Stomach smooth muscle (tissue), 2 donors: ENCODE results near the gene RPS6KA6.

Experiments
- H3K27ac ChIP-seq: one replicate; pipeline ENCODE4 v1.7.0; 2013; ENCODE audit warnings: mild to moderate bottlenecking, low read length, inconsistent platforms
- H3K27me3 ChIP-seq, 2 donors: one replicate each; pipeline ENCODE4 v1.7.0; 2013; ENCODE audit warnings: low read length in 2 of 2; ENCODE audit not compliant: insufficient read depth in 2 of 2, control insufficient read depth in 1 of 2
- H3K36me3 ChIP-seq, 2 donors: one replicate each; pipeline ENCODE4 v1.7.0; 2013; ENCODE audit warnings: low read length in 2 of 2; ENCODE audit not compliant: control insufficient read depth in 2 of 2, insufficient read depth in 2 of 2
- H3K4me1 ChIP-seq: one replicate; pipeline ENCODE4 v1.7.0; 2013; ENCODE audit warnings: low read length; ENCODE audit not compliant: control insufficient read depth, insufficient read depth
- H3K4me3 ChIP-seq, 2 donors: one replicate each; pipeline ENCODE4 v1.7.0; 2013; ENCODE audit warnings: low read length in 2 of 2
- H3K9ac ChIP-seq, 2 donors: one replicate each; pipeline ENCODE4 v1.7.0; 2013; ENCODE audit warnings: low read length in 2 of 2, mild to moderate bottlenecking in 1 of 2
- H3K9me3 ChIP-seq, 2 donors: one replicate each; pipeline ENCODE4 v1.7.0; 2013; ENCODE audit warnings: low read length in 2 of 2; ENCODE audit not compliant: control insufficient read depth in 2 of 2
- donor health status: healthy.
- donor health status: Pancreatic carcinoma.

Gene RPS6KA6

GRCh38 chrX:84187533-84188319, at the start of gene RPS6KA6:
TSS of gene RPS6KA6 (minus strand) at chrX:84188199. CDS start at chrX:84187899, 300 bp downstream.
- no peak within 1 kb of the TSS for H3K27ac ChIP-seq
- H3K36me3 ChIP-seq, result no peaks in the 10 kb centered on the region
- H3K27me3 ChIP-seq, result no peaks in the 10 kb centered on the region
- no peaks in the 10 kb centered on the region for H3K9me3 ChIP-seq
- H3K4me3 ChIP-seq, result peak within 1 kb of the TSS; percentile 70 to 76
- H3K4me1 ChIP-seq, result peaks cover 4% of the 10 kb centered on the region
- peak within 1 kb of the TSS; percentile 47 to 55 for H3K9ac ChIP-seq

GRCh38 chrX:84224741-84225140, 36.7 kb upstream of the RPS6KA6 start:
- Histone ChIP-seq H3K4me3 (no peak overlapping the region), H3K36me3 (no peaks in the 10 kb centered on the region), H3K27me3 (no peaks in the 10 kb centered on the region), H3K4me1 (no peaks in the 10 kb centered on the region), H3K27ac (no peak overlapping the region), H3K9ac (no peak overlapping the region), H3K9me3 (no peaks in the 10 kb centered on the region)

- H3K36me3 ChIP-seq, result no peaks in the 10 kb centered on the region
- H3K9me3 ChIP-seq, result no peaks in the 10 kb centered on the region
- H3K27me3 ChIP-seq, result no peaks in the 10 kb centered on the region
Measured at GRCh38 chrX:84223261-84223660, 35.3 kb upstream of the RPS6KA6 start.

GRCh38 chrX:84221181-84221580, 33.2 kb upstream of the RPS6KA6 start:
- Histone ChIP-seq H3K27ac (no peak overlapping the region), H3K36me3 (no peaks in the 10 kb centered on the region), H3K4me1 (no peaks in the 10 kb centered on the region), H3K4me3 (no peak overlapping the region), H3K27me3 (no peaks in the 10 kb centered on the region), H3K9me3 (no peaks in the 10 kb centered on the region), H3K9ac (no peak overlapping the region)

More at GRCh38 chrX:84223261-84223660, 35.3 kb upstream of the RPS6KA6 start:
- Histone ChIP-seq H3K27ac (no peak overlapping the region), H3K4me3 (no peak overlapping the region), H3K4me1 (no peaks in the 10 kb centered on the region), H3K9ac (no peak overlapping the region)

- Histone ChIP-seq H3K4me3 (no peak overlapping the region), H3K27ac (no peak overlapping the region), H3K9me3 (no peaks in the 10 kb centered on the region), H3K36me3 (no peaks in the 10 kb centered on the region), H3K9ac (no peak overlapping the region), H3K4me1 (no peaks in the 10 kb centered on the region), H3K27me3 (no peaks in the 10 kb centered on the region)
Measured at GRCh38 chrX:84219551-84219950, 31.6 kb upstream of the RPS6KA6 start.

GRCh38 chrX:84218726-84219125, 30.7 kb upstream of the RPS6KA6 start:
- Histone ChIP-seq H3K4me3 (no peak overlapping the region), H3K4me1 (no peaks in the 10 kb centered on the region), H3K9ac (no peak overlapping the region), H3K27ac (no peak overlapping the region), H3K9me3 (no peaks in the 10 kb centered on the region), H3K27me3 (no peaks in the 10 kb centered on the region), H3K36me3 (no peaks in the 10 kb centered on the region)

- H3K9me3 ChIP-seq, result no peaks in the 10 kb centered on the region
- H3K4me3 ChIP-seq, result no peak overlapping the region
- H3K4me1 ChIP-seq, result no peaks in the 10 kb centered on the region
- no peak overlapping the region for H3K27ac ChIP-seq
- no peaks in the 10 kb centered on the region for H3K36me3 ChIP-seq
- H3K9ac ChIP-seq, result no peak overlapping the region
- H3K27me3 ChIP-seq, result no peaks in the 10 kb centered on the region
Measured at GRCh38 chrX:84216881-84217280, 28.9 kb upstream of the RPS6KA6 start.

- Histone ChIP-seq H3K36me3 (no peaks in the 10 kb centered on the region), H3K4me3 (no peak overlapping the region), H3K9me3 (no peaks in the 10 kb centered on the region), H3K9ac (no peak overlapping the region), H3K27me3 (peaks cover 0 to under 1% of the 10 kb centered on the region in 2 donors), H3K27ac (no peak overlapping the region), H3K4me1 (no peaks in the 10 kb centered on the region)
Measured at GRCh38 chrX:84216406-84216805, 28.4 kb upstream of the RPS6KA6 start.

GRCh38 chrX:84205276-84205675, 17.3 kb upstream of the RPS6KA6 start:
- H3K4me3 ChIP-seq, result no peak overlapping the region
- H3K36me3 ChIP-seq, result no peaks in the 10 kb centered on the region
- H3K4me1 ChIP-seq, result no peaks in the 10 kb centered on the region
- H3K27ac ChIP-seq, result no peak overlapping the region
- no peaks in the 10 kb centered on the region for H3K9me3 ChIP-seq
- H3K27me3 ChIP-seq, result no peaks in the 10 kb centered on the region
- H3K9ac ChIP-seq, result no peak overlapping the region

- Histone ChIP-seq H3K9me3 (no peaks in the 10 kb centered on the region), H3K4me3 (no peak overlapping the region), H3K27ac (no peak overlapping the region), H3K27me3 (no peaks in the 10 kb centered on the region), H3K36me3 (no peaks in the 10 kb centered on the region), H3K9ac (no peak overlapping the region), H3K4me1 (no peaks in the 10 kb centered on the region)
Measured at GRCh38 chrX:84199688-84200087, 11.7 kb upstream of the RPS6KA6 start.

- Histone ChIP-seq H3K9me3 (no peaks in the 10 kb centered on the region), H3K27ac (no peak overlapping the region), H3K9ac (no peak overlapping the region), H3K27me3 (no peaks in the 10 kb centered on the region), H3K4me3 (no peak overlapping the region), H3K4me1 (no peaks in the 10 kb centered on the region), H3K36me3 (no peaks in the 10 kb centered on the region)
Measured at GRCh38 chrX:84197550-84197949, 9.6 kb upstream of the RPS6KA6 start.
